Measurements from ENCODE around the gene HSD11B2. TPM values are rescaled to one million over a fixed set of nuclear protein-coding genes. Genes with fewer than 3 reads are reported as not detected.

HSD11B2 gene
- total and polyA plus RNA-seq, 2 experiments from 2014 or later = 0.93 to 2.3 TPM

GRCh38 chr16:67454852-67455251 is 23.9 kb downstream of the HSD11B2 start:
- Histone ChIP-seq H4K20me1 (ENCODE audit: insufficient read depth, poor library complexity, severe bottlenecking) (peaks cover 59% of the 10 kb centered on the region), H3K4me2 (no peak overlapping the region), H3K9me2 (replicated peaks; ENCODE audit: insufficient read depth) (no peaks in the 10 kb centered on the region), H3K36me3 (replicated peaks; ENCODE audit: insufficient read depth, low read depth) (no peaks in the 10 kb centered on the region), H3K79me2 (peaks cover 38% of the 10 kb centered on the region), H3K4me1 (ENCODE audit: insufficient read depth) (peaks cover 19% of the 10 kb centered on the region), H3K9me3 (ENCODE audit: low read depth) (no peaks in the 10 kb centered on the region), H3K4me3 (no peak overlapping the region), H3K27me3 (no peaks in the 10 kb centered on the region), H2AFZ (no peak overlapping the region), H3K27ac (no peak overlapping the region)
- TF ChIP-seq CTCF (IDR thresholded peaks at IDR 0.05; ENCODE audit: poor library complexity) = no peak
- no peak for TF ChIP-seq EZH2phosphoT487 (IDR thresholded peaks at IDR 0.05; ENCODE audit: low read depth, severe bottlenecking, unreplicated experiment)
- no peak for TF ChIP-seq EZH2 (IDR thresholded peaks at IDR 0.05; ENCODE audit: borderline replicate concordance)
- 93% methylated on average over 6 of the region's 6 CpGs for WGBS (ENCODE audit: low lambda C conversion rate, missing lambda C conversion rate)
- DNase-seq (ENCODE audit: low spot score) = no peak

- Histone ChIP-seq H4K20me1 (ENCODE audit: insufficient read depth, poor library complexity, severe bottlenecking) (peaks cover 69% of the 10 kb centered on the region), H3K4me1 (ENCODE audit: insufficient read depth) (peaks cover 33% of the 10 kb centered on the region), H3K4me3 (no peak overlapping the region)
These were observed 25.6 kb downstream of the HSD11B2 start for GRCh38 chr16:67456391-67457081.

GRCh38 chr16:67457611-67458010 is 26.7 kb downstream of the HSD11B2 start:
- TF ChIP-seq CTCF (IDR thresholded peaks at IDR 0.05; ENCODE audit: poor library complexity) (no peak), EZH2 (IDR thresholded peaks at IDR 0.05; ENCODE audit: borderline replicate concordance) (no peak), EZH2phosphoT487 (IDR thresholded peaks at IDR 0.05; ENCODE audit: low read depth, severe bottlenecking, unreplicated experiment) (no peak)
- H3K4me2 ChIP-seq = no peak overlapping the region
- no peak overlapping the region for H3K27ac ChIP-seq
- 69% methylated on average over 7 of the region's 7 CpGs for WGBS (ENCODE audit: low lambda C conversion rate, missing lambda C conversion rate)
- H3K9me2 ChIP-seq (replicated peaks; ENCODE audit: insufficient read depth) = no peaks in the 10 kb centered on the region
- no peak for DNase-seq (ENCODE audit: low spot score)
- peaks cover 63% of the 10 kb centered on the region for H3K79me2 ChIP-seq
- no peaks in the 10 kb centered on the region for H3K36me3 ChIP-seq (replicated peaks; ENCODE audit: insufficient read depth, low read depth)
- H3K9me3 ChIP-seq (ENCODE audit: low read depth) = no peaks in the 10 kb centered on the region
- H3K4me1 ChIP-seq (ENCODE audit: insufficient read depth) = peaks cover 40% of the 10 kb centered on the region
- no peak overlapping the region for H2AFZ ChIP-seq
- peaks cover 80% of the 10 kb centered on the region for H4K20me1 ChIP-seq (ENCODE audit: insufficient read depth, poor library complexity, severe bottlenecking)
- H3K4me3 ChIP-seq = no peak overlapping the region
- H3K27me3 ChIP-seq = no peaks in the 10 kb centered on the region

More at GRCh38 chr16:67456391-67457081, 25.6 kb downstream of the HSD11B2 start:
- Histone ChIP-seq H3K4me2 (no peak overlapping the region), H3K27me3 (no peaks in the 10 kb centered on the region), H3K36me3 (replicated peaks; ENCODE audit: insufficient read depth, low read depth) (no peaks in the 10 kb centered on the region), H2AFZ (no peak overlapping the region), H3K27ac (no peak overlapping the region), H3K79me2 (peaks cover 53% of the 10 kb centered on the region), H3K9me3 (ENCODE audit: low read depth) (no peaks in the 10 kb centered on the region), H3K9me2 (replicated peaks; ENCODE audit: insufficient read depth) (no peaks in the 10 kb centered on the region)
- no peak for TF ChIP-seq EZH2phosphoT487 (IDR thresholded peaks at IDR 0.05; ENCODE audit: low read depth, severe bottlenecking, unreplicated experiment)
- no peak for TF ChIP-seq EZH2 (IDR thresholded peaks at IDR 0.05; ENCODE audit: borderline replicate concordance)
- peak; percentile 14 for TF ChIP-seq CTCF (IDR thresholded peaks at IDR 0.05; ENCODE audit: poor library complexity)
- no peak for DNase-seq (ENCODE audit: low spot score)
- WGBS (ENCODE audit: low lambda C conversion rate, missing lambda C conversion rate) = 85% methylated on average over 6 of the region's 6 CpGs
